Breast epithelium (tissue), 3 donors: ENCODE measurements around the gene ASPDH.

ENCODE experiments used
- POLR2A ChIP-seq: fragments of 450-650 bp; IDR thresholded peaks from one replicate; pipeline ENCODE4 v1.6.1; 2016; ENCODE audit warnings: antibody characterized with exemption, mild to moderate bottlenecking, moderate library complexity
- POLR2AphosphoS5 ChIP-seq, 3 donors: sonication (generic); formaldehyde crosslinking; IDR thresholded peaks; one replicate each; pipeline ENCODE4 v1.6.1; 2017; ENCODE audit warnings: antibody characterized with exemption in 3 of 3
- TF ChIP-seq, protein P1 (sequence below), 3 donors: fragments of 450-650 bp; IDR thresholded peaks; one replicate each; pipeline ENCODE4 v1.5.1; 2016 to 2017; ENCODE audit warnings: antibody characterized with exemption in 3 of 3, mild to moderate bottlenecking in 3 of 3, moderate library complexity in 3 of 3

GRCh38 chr19:50532952-50533351 is 19.2 kb upstream of the ASPDH start:
- TF ChIP-seq, protein P1, sequence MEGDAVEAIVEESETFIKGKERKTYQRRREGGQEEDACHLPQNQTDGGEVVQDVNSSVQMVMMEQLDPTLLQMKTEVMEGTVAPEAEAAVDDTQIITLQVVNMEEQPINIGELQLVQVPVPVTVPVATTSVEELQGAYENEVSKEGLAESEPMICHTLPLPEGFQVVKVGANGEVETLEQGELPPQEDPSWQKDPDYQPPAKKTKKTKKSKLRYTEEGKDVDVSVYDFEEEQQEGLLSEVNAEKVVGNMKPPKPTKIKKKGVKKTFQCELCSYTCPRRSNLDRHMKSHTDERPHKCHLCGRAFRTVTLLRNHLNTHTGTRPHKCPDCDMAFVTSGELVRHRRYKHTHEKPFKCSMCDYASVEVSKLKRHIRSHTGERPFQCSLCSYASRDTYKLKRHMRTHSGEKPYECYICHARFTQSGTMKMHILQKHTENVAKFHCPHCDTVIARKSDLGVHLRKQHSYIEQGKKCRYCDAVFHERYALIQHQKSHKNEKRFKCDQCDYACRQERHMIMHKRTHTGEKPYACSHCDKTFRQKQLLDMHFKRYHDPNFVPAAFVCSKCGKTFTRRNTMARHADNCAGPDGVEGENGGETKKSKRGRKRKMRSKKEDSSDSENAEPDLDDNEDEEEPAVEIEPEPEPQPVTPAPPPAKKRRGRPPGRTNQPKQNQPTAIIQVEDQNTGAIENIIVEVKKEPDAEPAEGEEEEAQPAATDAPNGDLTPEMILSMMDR (IDR thresholded peaks at IDR 0.05), result no peak
- no peak for TF ChIP-seq POLR2A
- no peak for TF ChIP-seq POLR2AphosphoS5 (IDR thresholded peaks at IDR 0.05)
